OCI-M2 (cell line): ENCODE data around the gene SCNN1A.

Experiments used
- DNase-seq: peaks from one replicate; lab custom pipeline; 2025; ENCODE audit not compliant: unreplicated experiment; lab: John Stamatoyannopoulos, UW

The SCNN1A gene

DNA sequence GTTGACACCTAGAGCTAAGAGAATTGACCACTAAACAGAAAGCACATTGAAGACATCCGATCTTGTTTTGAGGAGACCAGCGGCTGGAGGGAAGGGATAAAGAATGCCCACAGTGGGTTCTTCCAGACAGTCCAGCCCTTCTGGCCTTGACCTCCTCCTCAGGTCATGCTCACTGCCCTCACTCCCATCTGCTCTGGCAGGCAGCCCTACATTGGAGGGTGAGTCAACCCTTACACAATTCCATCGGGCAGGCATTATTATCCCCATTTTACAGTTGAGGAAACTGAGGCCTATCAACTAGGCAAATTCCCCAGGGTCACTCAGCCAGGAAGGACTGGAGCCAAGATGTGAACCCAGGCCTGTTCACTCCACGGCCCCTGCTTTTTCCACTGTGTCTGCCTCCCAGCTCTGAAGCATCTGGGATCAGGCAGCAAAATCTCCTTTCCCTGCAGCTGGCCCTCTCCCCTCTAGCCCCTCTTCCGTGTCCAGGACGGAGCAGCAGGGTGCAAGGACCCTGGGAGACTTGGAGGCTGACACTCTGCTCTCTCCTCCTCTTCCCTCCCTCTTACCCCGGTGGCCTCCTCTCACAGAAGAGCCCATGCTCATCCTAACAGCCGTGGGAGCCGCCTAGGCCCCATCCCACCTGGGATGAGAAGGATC lies 5.3 kb downstream of the SCNN1A start:
- DNase-seq = no peak

DNA sequence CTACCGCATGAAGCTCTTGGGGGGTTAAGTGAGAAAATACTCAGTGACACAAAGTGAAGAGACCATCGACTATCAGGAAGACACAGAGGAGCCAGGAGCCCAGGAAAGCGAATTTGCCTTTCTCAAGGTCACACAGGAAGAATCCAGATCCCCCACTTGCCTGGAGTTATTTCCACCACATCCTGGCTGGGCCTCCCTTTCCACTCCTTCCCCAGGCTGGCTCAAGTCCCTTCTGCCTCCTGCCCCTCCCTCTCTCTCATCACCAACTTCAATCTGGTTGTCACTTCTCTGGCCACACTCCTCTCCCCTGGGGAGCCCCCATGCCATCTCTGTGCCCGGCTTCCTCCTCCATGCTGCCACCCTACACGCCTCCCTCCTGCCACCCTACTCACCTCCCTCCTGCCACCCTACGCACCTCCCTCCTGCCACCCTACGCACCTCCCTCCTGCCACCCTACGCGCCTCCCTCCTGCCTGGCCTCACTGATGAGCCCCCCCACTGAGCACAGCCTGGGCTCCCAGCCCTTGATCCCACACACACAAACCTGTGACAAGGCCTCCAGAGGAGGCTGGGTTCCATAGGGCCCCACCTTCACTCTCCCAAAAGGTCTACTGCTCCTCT lies 6.3 kb downstream of the SCNN1A start:
- DNase-seq = no peak

- DNase-seq = peak; percentile 46
Observed at GRCh38 chr12:6367969-6368892, 7.1 kb downstream of the SCNN1A start.

DNA sequence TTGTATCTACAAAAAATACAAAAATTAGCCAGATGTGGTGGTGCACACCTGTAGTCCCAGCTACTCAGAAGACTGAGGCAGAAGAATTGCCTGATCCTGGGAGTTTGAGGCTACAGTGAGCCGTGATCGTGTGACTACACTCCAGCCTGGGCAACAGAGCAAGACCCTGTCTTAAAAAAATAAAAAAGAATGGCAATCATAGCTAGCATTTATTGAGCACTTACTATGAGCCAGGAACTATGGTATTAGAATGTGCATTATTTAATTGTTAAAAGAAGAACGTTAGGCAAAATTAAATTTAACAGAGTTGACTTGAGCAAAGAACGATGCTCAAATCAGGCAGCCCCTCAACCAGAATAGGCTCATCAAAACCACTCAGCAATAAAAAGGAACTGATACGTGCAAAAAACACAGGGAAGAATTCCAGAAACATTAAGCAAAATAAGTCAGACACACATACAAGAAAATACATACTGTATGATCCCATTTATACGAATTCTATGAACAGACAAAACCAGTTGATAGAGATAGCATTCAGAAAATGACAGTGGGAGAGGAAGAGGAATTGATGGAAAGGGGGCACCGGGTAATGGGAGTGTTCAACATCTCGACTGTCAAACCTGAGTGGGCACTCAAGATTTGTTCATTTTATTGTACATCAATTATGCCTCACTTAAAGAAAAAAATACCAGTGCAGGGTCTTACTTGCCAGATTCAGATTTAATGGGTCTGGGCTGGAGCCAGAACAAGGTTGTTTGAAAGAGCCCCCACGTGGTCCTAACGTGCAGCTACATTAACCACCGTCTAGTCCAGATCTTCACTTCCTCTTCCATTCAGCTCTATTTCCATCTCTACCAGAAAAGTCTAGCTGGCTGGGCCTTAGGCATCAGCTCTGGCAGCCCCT lies 8.0 kb downstream of the SCNN1A start:
- peak; percentile 31 for DNase-seq

GRCh38 chr12:6364044-6364374 lies 11.4 kb downstream of the SCNN1A start:
- no peak for DNase-seq

- no peak for DNase-seq
Observed at GRCh38 chr12:6363330-6364043, 11.9 kb downstream of the SCNN1A start.

DNA sequence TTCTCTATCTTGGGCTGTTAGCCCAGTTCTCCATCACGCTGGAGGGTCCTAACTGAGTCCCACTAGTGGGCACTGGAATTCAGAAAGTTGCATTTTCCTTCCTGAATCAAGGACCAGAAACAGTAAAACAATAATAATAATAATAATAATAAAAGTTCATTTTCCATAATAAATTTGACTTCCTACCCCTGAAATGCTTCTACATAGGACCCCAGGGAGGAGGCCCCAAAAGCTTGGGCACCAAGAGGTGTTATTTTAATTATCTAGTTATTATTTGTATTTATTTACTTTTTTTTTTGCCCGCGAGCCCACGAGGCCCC lies 12.4 kb downstream of the SCNN1A start:
- no peak for DNase-seq

- no peak for DNase-seq
Observed at GRCh38 chr12:6362403-6362802, 13.0 kb downstream of the SCNN1A start.

GRCh38 chr12:6361834-6362233 lies 13.5 kb downstream of the SCNN1A start:
- no peak for DNase-seq

GRCh38 chr12:6360578-6361490 lies 14.5 kb downstream of the SCNN1A start:
- no peak for DNase-seq

- no peak for DNase-seq
Observed at GRCh38 chr12:6360080-6360571, 15.2 kb downstream of the SCNN1A start.

DNA sequence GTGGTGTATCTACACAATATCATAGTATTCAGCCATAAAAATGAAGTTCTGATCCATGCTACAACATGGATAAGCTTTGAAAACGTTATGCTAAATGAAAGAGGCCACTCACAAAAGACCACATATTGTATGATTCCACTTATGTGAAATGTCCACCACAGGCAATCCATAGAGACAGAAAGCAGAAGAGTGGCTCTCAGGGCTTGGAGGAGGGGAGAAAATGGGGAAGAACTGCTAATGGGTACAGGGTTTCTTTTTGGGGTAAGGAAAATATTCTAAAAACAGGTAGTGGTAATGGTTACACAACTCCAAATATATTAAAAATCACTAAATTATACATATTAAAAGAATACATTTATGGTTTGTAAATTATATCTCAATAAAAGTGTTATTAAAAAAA lies 16.5 kb downstream of the SCNN1A start:
- DNase-seq = no peak

DNA sequence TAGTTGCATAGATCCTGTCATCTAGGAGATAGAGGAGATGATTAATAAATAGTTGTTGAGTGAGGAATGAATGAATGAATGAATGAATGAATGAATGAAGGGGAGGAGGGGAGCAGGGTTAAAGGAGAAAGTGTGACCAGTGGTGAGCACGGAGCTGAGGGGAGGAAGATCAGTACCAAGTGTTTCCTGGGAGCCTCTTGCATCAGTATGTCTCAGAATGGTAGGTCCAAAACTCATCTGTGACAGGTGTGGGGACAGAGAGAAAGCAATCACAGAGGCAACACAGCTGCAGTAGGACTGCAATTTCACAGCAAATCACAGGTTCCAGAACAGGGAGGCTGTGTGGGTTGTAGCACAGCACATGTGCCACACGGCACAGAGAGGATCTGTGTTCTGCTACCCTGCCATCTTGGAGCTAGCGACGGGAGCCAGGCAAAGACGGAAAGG lies 19.0 kb downstream of the SCNN1A start:
- DNase-seq = no peak

DNA sequence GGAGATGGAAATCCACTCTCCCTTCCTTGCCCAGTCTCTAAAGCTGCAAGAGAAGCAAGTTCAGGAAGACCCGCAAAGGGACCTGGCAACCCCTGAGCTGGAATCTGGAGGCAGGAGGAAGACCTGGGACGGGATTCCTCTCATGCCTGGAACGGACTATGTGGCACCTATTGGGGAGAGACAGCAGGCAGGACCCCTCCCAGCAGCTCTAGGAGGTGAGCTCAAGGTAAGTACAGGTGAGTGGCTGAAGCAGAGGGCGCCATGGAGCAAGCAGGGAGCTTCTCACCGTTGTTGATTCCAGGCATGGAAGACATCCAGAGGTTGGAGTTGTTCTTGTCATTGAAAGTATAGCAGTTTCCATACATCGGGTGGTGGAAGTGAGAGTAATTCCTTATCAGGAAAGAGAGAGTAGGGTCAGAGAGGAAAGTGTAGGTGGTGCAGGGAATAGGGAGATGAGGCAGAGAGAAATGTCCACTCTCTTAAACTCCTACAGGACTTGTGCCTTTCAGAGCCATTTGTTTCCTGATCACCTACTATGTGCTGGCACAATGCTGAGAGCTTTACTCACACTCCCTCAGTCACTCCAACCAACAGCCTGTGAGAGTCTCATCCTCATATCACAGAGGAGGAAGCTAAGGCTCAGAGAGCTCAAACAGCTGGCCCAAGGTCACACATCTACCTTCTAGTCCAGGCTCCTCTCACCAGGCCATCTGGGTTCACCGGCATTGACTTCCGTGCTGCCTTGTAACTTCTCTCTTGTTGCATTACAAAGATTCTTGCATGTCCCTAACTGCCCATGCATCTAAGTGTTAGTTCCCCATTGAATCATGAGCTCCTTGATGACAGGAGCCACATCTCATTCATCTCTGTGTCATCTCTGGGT lies 19.6 kb downstream of the SCNN1A start:
- DNase-seq = no peak

- no peak for DNase-seq
Observed at GRCh38 chr12:6354495-6355393, 20.6 kb downstream of the SCNN1A start.

DNA sequence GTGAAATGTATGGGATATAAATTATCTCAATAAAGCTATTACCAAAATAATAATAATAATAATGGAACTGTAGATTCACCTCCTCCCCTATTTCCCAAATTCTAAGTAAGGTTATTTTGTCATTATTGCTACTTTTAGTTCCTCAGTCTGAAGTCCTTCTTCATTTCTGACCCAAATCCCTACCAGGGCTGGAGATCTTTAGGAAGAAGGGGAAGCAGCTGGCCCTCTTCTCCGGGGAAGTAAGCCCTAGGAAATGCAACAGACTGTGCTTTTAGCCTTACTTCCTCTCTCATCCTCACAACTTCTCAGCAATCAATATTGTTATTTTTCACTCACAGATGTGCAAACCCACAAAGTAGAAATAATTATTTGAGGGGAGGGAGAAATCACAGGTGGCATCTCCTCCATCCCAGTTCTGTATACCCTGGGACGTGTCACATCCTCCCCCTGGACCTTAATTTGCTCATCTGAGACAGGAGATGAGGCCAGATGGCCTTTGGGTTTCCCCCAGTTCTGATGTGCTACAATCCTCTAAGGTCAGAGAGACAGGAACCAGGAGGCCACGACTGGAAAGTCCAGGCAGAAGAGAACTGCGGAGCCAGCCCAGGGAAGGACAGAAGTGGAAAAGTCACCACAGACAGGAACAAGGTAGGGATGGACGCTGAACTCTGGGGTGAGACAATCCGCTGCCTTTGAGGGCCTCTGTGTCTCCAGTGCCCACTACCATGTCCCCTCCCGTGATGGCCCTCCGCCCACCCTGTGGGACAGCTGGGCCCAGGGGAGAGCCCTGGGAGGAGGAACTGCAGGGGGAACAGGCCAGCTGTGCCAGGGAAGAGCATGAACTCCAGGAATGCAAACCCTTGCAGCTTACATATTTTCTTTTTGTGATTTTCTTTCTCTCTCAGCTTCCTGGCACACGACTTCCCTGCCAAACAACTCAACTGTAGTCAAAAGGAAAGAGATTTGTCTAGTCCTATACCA lies 22.9 kb downstream of the SCNN1A start:
- DNase-seq = no peak
